Keratinocyte (primary cell): ENCODE results near the gene OR5AL1. TPM values are rescaled to one million over a fixed set of nuclear protein-coding genes. Genes with fewer than 3 reads are reported as not detected.

Source experiments
- DNase-seq: peaks from one replicate; pipeline ENCODE4 v3.0.0-alpha.2; 2011; ENCODE audit warnings: low read depth, missing footprints, low spot score
- FAIRE-seq: peaks from 2 replicates; lab custom pipeline; 2011; peaks lifted over from hg19 to GRCh38; lab: Jason Lieb, UNC
- H2AFZ ChIP-seq: 2 replicates; pipeline ENCODE4 v1.6.0; 2012; ENCODE audit warnings: low read length, control low read depth, inconsistent platforms; ENCODE audit not compliant: control insufficient read depth
- H3K27ac ChIP-seq: 2 replicates; pipeline ENCODE4 v1.5.1; 2011; ENCODE audit warnings: low read length; ENCODE audit not compliant: control insufficient read depth, insufficient read depth
- H3K27me3 ChIP-seq: 3 replicates; pipeline ENCODE4 v1.6.0; 2011; ENCODE audit warnings: low read length; ENCODE audit not compliant: control insufficient read depth, insufficient read depth; ENCODE audit errors: extremely low read depth
- H3K36me3 ChIP-seq, 2 experiments: 2 replicates in 1 of 2; 3 replicates in 1 of 2; pipeline ENCODE4 v1.5.1; 2011; ENCODE audit warnings: low read length in 2 of 2, mild to moderate bottlenecking in 1 of 2; ENCODE audit not compliant: control insufficient read depth in 2 of 2, insufficient read depth in 2 of 2; ENCODE audit errors: extremely low read depth in 1 of 2
- H3K4me1 ChIP-seq: 3 replicates; pipeline ENCODE4 v1.5.1; 2011; ENCODE audit warnings: low read length; ENCODE audit not compliant: control insufficient read depth, insufficient read depth; ENCODE audit errors: extremely low read depth
- H3K4me2 ChIP-seq: 3 replicates; pipeline ENCODE4 v1.6.0; 2011; ENCODE audit warnings: low read depth, low read length; ENCODE audit not compliant: control insufficient read depth, insufficient read depth; ENCODE audit errors: extremely low read depth
- H3K4me3 ChIP-seq, 3 experiments: fragments of 200-600 bp in 1 of 3; sonication (generic) in 1 of 3; 2 replicates in 2 of 3; 3 replicates in 1 of 3; pipeline ENCODE4 v1.5.1; 2011 to 2016; ENCODE audit warnings: low read length in 3 of 3, mild to moderate bottlenecking in 3 of 3, control low read depth in 2 of 3, inconsistent platforms in 1 of 3, low read depth in 1 of 3, mixed read lengths in 1 of 3, mixed run types in 1 of 3, moderate library complexity in 1 of 3; ENCODE audit not compliant: control insufficient read depth in 2 of 3, insufficient read depth in 2 of 3; ENCODE audit errors: extremely low read depth in 1 of 3
- H3K79me2 ChIP-seq: 2 replicates; pipeline ENCODE4 v1.6.0; 2012; ENCODE audit warnings: low read length; ENCODE audit not compliant: control insufficient read depth, insufficient read depth
- H3K9ac ChIP-seq: 3 replicates; pipeline ENCODE4 v1.6.0; 2011; ENCODE audit warnings: low read length; ENCODE audit not compliant: control insufficient read depth, insufficient read depth; ENCODE audit errors: extremely low read depth
- H3K9me1 ChIP-seq: 3 replicates; pipeline ENCODE4 v1.6.0; 2011; ENCODE audit warnings: low read length; ENCODE audit not compliant: control insufficient read depth, insufficient read depth; ENCODE audit errors: extremely low read depth
- H3K9me3 ChIP-seq: 2 replicates; pipeline ENCODE4 v1.5.1; 2012; ENCODE audit warnings: low read depth, low read length; ENCODE audit not compliant: control insufficient read depth
- H4K20me1 ChIP-seq: 3 replicates; pipeline ENCODE4 v1.6.0; 2011; ENCODE audit warnings: low read length; ENCODE audit not compliant: control insufficient read depth, insufficient read depth; ENCODE audit errors: extremely low read depth
- CTCF ChIP-seq, 3 experiments: IDR thresholded peaks in 1 of 3; conservative IDR thresholded peaks in 1 of 3; optimal IDR thresholded peaks in 1 of 3; 2 replicates in 2 of 3; 3 replicates in 1 of 3; pipeline versions ENCODE3 to v1.5.1; 2011; ENCODE audit warnings: low read length in 3 of 3, mild to moderate bottlenecking in 3 of 3, moderate library complexity in 2 of 3, control low read depth in 1 of 3, inconsistent platforms in 1 of 3; ENCODE audit not compliant: insufficient read depth in 2 of 3; ENCODE audit errors: extremely low read depth in 1 of 3
- EZH2 ChIP-seq: IDR thresholded peaks from one replicate; pipeline ENCODE4 v1.6.1; 2012; ENCODE audit warnings: inconsistent platforms, mild to moderate bottlenecking, low read length, moderate library complexity
- dilution Hi-C: fragments of 300-500 bp; cut with MboI; formaldehyde crosslinking; loops from one replicate; pipeline ENCODE4 v1.7.0; 2020; ENCODE audit warnings: low sequenced_read_pairs; ENCODE audit not compliant: extremely low pct_ligation_motif_present
- polyA plus RNA-seq, 5 experiments: library from polyadenylated mRNA; depleted of rRNA in 3 of 5; stranded (reverse) in 3 of 5; stranded (forward) in 1 of 5; unstranded in 1 of 5; fragments of >200 nt; gene quantifications; 1 replicate in 1 of 5; 2 replicates in 3 of 5; 3 replicates in 1 of 5; pipeline versions ENCODE4 v1.2.1 to v1.2.3, GENCODE V29; 2011 to 2012; ENCODE audit warnings: missing spikeins in 2 of 5, low read depth in 1 of 5, low replicate concordance in 1 of 5

The OR5AL1 gene
- polyA plus RNA-seq, 1 donor (not counting 4 experiments of a cell fraction or from before 2014, with no cell fraction given): not detected

GRCh38 chr11:56380120-56380519 lies 32.4 kb upstream of the OR5AL1 start:
- H3K4me3 ChIP-seq: no peak overlapping the region
- H4K20me1 ChIP-seq: no peaks in the 10 kb centered on the region
- H3K79me2 ChIP-seq: no peaks in the 10 kb centered on the region
- no peaks in the 10 kb centered on the region for H3K4me1 ChIP-seq
- no peaks in the 10 kb centered on the region for H3K27me3 ChIP-seq
- H3K9me1 ChIP-seq: no peaks in the 10 kb centered on the region
- no peak overlapping the region for H2AFZ ChIP-seq
- H3K27ac ChIP-seq: no peak overlapping the region
- TF ChIP-seq EZH2 (no peak), CTCF (optimal IDR thresholded peaks at IDR 0.05 in 1 of 3, IDR thresholded peaks at IDR 0.05 in 1 of 3, conservative IDR thresholded peaks at IDR 0.05 in 1 of 3; ENCODE audit: extremely low read depth in 1 of 3, insufficient read depth in 2 of 3, low read length in 3 of 3) (no peak)
- FAIRE-seq: no peak
- H3K9me3 ChIP-seq: peaks cover 3% of the 10 kb centered on the region
- no peaks in the 10 kb centered on the region for H3K36me3 ChIP-seq
- DNase-seq: no peak
- dilution Hi-C loops: no loop called here
- H3K4me2 ChIP-seq: no peak overlapping the region
- no peak overlapping the region for H3K9ac ChIP-seq

- Histone ChIP-seq H3K9ac (no peak overlapping the region), H3K9me3 (no peaks in the 10 kb centered on the region), H3K9me1 (no peaks in the 10 kb centered on the region), H3K27me3 (no peaks in the 10 kb centered on the region), H3K79me2 (no peaks in the 10 kb centered on the region), H4K20me1 (no peaks in the 10 kb centered on the region), H3K36me3 (no peaks in the 10 kb centered on the region), H3K4me2 (no peak overlapping the region), H3K4me3 (no peak overlapping the region), H2AFZ (no peak overlapping the region), H3K27ac (no peak overlapping the region), H3K4me1 (no peaks in the 10 kb centered on the region)
- FAIRE-seq (no peak), DNase-seq (no peak)
- TF ChIP-seq CTCF (optimal IDR thresholded peaks at IDR 0.05 in 1 of 3, IDR thresholded peaks at IDR 0.05 in 1 of 3, conservative IDR thresholded peaks at IDR 0.05 in 1 of 3; ENCODE audit: extremely low read depth in 1 of 3, insufficient read depth in 2 of 3, low read length in 3 of 3): no peak
- TF ChIP-seq EZH2: no peak
- dilution Hi-C loops: no loop called here
Measured at GRCh38 chr11:56394381-56394780, 18.1 kb upstream of the OR5AL1 start.
